ENCODE results near the gene WASF2. TPM values are rescaled to one million over a fixed set of nuclear protein-coding genes. Genes with fewer than 3 reads are reported as not detected.

The WASF2 gene
- total and polyA plus RNA-seq, 2 of the 8 experiments (the other 6 are each of a cell fraction or from before 2014, with no cell fraction given): 32.1 to 86.6 TPM

DNA sequence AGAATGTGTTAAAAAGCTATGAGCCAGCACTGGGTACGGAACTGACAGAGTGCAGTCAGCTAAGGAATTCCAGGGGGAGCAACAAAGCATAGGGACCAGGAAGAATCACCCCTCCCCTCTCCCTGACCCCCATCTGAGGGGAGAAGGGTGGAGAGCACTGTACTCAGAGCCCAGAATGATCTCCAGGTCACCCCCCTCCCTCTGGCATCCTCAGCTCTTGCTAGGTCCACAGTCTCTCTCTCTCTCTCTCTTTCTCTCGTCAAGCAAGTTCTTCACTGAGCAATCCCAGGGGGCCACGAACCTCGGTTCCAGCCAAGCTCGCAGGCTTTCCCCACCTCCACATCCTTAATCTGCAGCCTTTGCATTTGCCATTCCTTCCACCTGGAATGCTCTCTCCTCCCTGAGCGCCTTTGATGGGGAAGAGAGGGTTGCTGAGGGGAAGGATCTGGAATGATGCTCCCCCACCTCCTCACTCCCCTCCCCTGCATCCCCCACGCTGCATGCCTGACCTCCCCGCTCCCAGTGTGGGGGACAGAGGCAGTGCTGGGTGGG is 6.7 kb upstream of the WASF2 start:
- H3K23me2 ChIP-seq (ENCODE audit: low read depth, low read length): 0 out of 2 replicates have a peak, but pooled peaks cover 3% of the 10 kb centered on the region
- ChIA-PET POLR2A (ENCODE audit: partially characterized antibody) (interaction anchor here (0.5 to 2.1 kb wide), 13 partner anchors 8 to 340 kb away, joined by 3 to 10 read pairs (median 4); partner anchors contain the start of gene AHDC1), CTCF (ENCODE audit: partially characterized antibody) (interaction anchor here (0.5 to 4.1 kb wide), 49 partner anchors 9 to 303 kb away, joined by 3 to 31 read pairs (median 4); partner anchors contain the start of gene AHDC1)
- H2BK15ac ChIP-seq (ENCODE audit: low read length): 0 out of 2 replicates have a peak overlapping the region, but pooled peaks have one; percentile 53
- H3K18ac ChIP-seq (ENCODE audit: extremely low read depth, low read length): 0 out of 2 replicates have a peak overlapping the region, but pooled peaks have one; percentile 55
- WGBS, 2 experiments (ENCODE audit: extremely low coverage in 1 of 2, insufficient coverage in 1 of 2, insufficient read length in 1 of 2, insufficient replicate concordance in 2 of 2, low coverage in 1 of 2, low lambda C conversion rate in 2 of 2, missing lambda C conversion rate in 1 of 2): 11% methylated on average over 8 of the region's 8 CpGs; no CpG with 5 or more reads in 1 of the 2 experiments
- H2AK5ac ChIP-seq (ENCODE audit: low read depth, low read length): no peak overlapping the region
- no peak overlapping the region for H3K14ac ChIP-seq (ENCODE audit: insufficient read length)
- peak overlapping the region; percentile 85; the same call in 1 of the 2 replicates for H2BK5ac ChIP-seq (ENCODE audit: low read depth, low read length)
- H4K20me1 ChIP-seq (replicated peaks in 1 of 2; ENCODE audit: control insufficient read depth in 1 of 2, insufficient read depth in 2 of 2, low read length in 2 of 2): no peaks in the 10 kb centered on the region
- H4K91ac ChIP-seq (replicated peaks; ENCODE audit: insufficient read length, low read length): no peak overlapping the region
- peak overlapping the region; percentile 57 for H4K5ac ChIP-seq (ENCODE audit: insufficient read length, low read depth, low read length)
- H3K27ac ChIP-seq (ENCODE audit: low read depth, low read length): peak overlapping the region; percentile 59; the same call in 1 of the 2 replicates
- H3K4me2 ChIP-seq (ENCODE audit: insufficient read depth in 1 of 2, low read depth in 2 of 2, low read length in 2 of 2): peak overlapping the region; percentile 30 to 66
- H2BK120ac ChIP-seq (replicated peaks; ENCODE audit: low read depth, low read length): no peak overlapping the region
- H3K4me1 ChIP-seq (replicated peaks in 1 of 4; ENCODE audit: control insufficient read depth in 3 of 4, insufficient read depth in 4 of 4, low read length in 3 of 4): peaks cover 3 to 11% (median 6%) of the 10 kb centered on the region in 4 experiments; a peak in 6 of 7 replicates
- no peaks in the 10 kb centered on the region for H3K79me2 ChIP-seq (ENCODE audit: control insufficient read depth in 1 of 2, insufficient read depth in 2 of 2, low read length in 2 of 2)
- FAIRE-seq (peak; percentile 70), DNase-seq (ENCODE audit: low read depth in 1 of 2, low spot score in 2 of 2) (peak in 1 of 2 experiments; percentile 76)
- H3K79me1 ChIP-seq (ENCODE audit: low read depth, low read length): no peaks in the 10 kb centered on the region
- H2BK12ac ChIP-seq (ENCODE audit: low read depth, low read length): no peak overlapping the region
- no peaks in the 10 kb centered on the region for H3K36me3 ChIP-seq (ENCODE audit: control insufficient read depth in 2 of 4, insufficient read depth in 4 of 4, low read length in 3 of 4)
- no peak overlapping the region for H3K4ac ChIP-seq (replicated peaks; ENCODE audit: insufficient read length, low read depth, low read length)
- H3K9ac ChIP-seq (replicated peaks in 1 of 4; ENCODE audit: extremely low read depth in 1 of 4, low read depth in 3 of 4, low read length in 3 of 4): no peak overlapping the region
- no peak overlapping the region for H3K56ac ChIP-seq (replicated peaks; ENCODE audit: insufficient read length, low read depth, low read length)
- H4K8ac ChIP-seq (ENCODE audit: extremely low read depth, insufficient read depth, low read length): no peak overlapping the region
- no peak overlapping the region for H3K23ac ChIP-seq (ENCODE audit: insufficient read length)
- no peaks in the 10 kb centered on the region for H3K27me3 ChIP-seq (replicated peaks in 1 of 4; ENCODE audit: control insufficient read depth in 3 of 4, extremely low read depth in 1 of 4, insufficient read depth in 3 of 4, low read length in 3 of 4)
- no peak overlapping the region for H2BK20ac ChIP-seq (ENCODE audit: low read length)
- H3K4me3 ChIP-seq (ENCODE audit: extremely low read depth in 1 of 4, insufficient read depth in 2 of 4, low read depth in 3 of 4, low read length in 4 of 4): peak overlapping the region in 2 of 4 experiments; percentile 7 to 36; a peak in 3 of 8 replicates
- H3K9me3 ChIP-seq (ENCODE audit: insufficient read depth in 2 of 2, low read depth in 1 of 2, low read length in 1 of 2): no peaks in the 10 kb centered on the region
- peak overlapping the region; percentile 90; the same call in 1 of the 2 replicates for H2AFZ ChIP-seq (ENCODE audit: low read length)
- TF ChIP-seq JUN (IDR thresholded peaks at IDR 0.05; ENCODE audit: low read depth, low read length) (no peak), GTF2F1 (IDR thresholded peaks at IDR 0.05; ENCODE audit: borderline replicate concordance, low read depth, low read length) (no peak), RFX5 (IDR thresholded peaks at IDR 0.05; ENCODE audit: borderline replicate concordance, low read depth, low read length) (no peak), BRCA1 (IDR thresholded peaks at IDR 0.05; ENCODE audit: low read depth, low read length) (no peak), PHF8 (conservative IDR thresholded peaks at IDR 0.05; ENCODE audit: low read depth, low read length) (no peak), CHD2 (IDR thresholded peaks at IDR 0.05; ENCODE audit: low read length) (no peak), TAF7 (optimal IDR thresholded peaks at IDR 0.05; ENCODE audit: borderline replicate concordance, low read depth, low read length) (no peak), SP2 (IDR thresholded peaks at IDR 0.05; ENCODE audit: low read length) (no peak), EP300 (IDR thresholded peaks at IDR 0.05; ENCODE audit: borderline replicate concordance in 1 of 2, low read depth in 2 of 2, low read length in 2 of 2) (peak in 1 of 2 experiments; percentile 69; a peak in 1 of 3 replicates)

All from H1 (cell line).